ENCODE results near the gene SDCCAG8. TPM values are rescaled to one million over a fixed set of nuclear protein-coding genes. Genes with fewer than 3 reads are reported as not detected.
"Not testable (repeated sequence)": the region's sequence is repeated elsewhere in the genome, so short reads cannot be mapped to it uniquely, and the experiment has no call there.

SDCCAG8 gene
- total RNA-seq, 1 donor from 2014 or later = 70.4 TPM

DNA sequence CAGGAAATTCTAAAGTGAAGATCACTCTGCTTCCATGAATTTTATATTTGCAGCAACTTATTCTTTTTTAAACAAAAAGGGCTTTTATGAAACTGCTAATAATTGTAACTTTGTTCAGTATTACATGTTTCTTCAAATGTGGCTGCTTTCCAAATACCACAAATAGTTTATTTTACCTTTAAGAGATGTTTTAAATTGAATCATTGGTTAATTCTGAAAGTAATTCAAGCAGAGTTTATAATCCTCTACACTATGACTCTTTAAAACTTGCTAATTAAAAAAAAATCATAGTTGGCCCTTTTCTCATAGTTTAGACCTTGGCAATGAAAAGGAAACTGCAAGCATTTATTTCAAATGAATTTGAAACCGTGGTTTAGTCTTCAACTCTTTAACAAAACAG lies 59.6 kb downstream of the SDCCAG8 start:
- intact Hi-C loops (cut with DNase I) = no loop called here
- DNase-seq (ENCODE audit: low spot score) (no peak), ATAC-seq (no peak)

DNA sequence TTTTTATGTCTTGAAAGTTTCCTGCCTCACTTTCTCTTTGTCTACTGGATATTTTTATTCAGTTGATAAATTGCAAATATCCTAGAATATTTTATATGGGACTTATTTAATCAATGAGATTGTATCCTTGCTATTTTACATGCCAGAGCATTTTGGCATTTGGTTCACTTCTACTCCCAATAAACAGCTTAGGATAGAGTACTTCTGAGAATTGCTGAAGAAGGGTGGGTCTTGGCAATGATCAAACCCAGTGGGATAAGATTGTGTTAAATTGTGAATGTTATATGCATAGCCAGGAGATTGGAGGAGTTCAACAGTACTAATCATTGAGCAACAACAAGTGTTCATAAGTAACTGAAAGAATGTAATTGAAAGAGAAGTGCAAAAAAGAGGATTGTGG lies 60.1 kb downstream of the SDCCAG8 start:
- DNase-seq (ENCODE audit: low spot score) = no peak
- intact Hi-C loops (cut with DNase I) = no loop called here
- peak; percentile 76 for ATAC-seq

DNA sequence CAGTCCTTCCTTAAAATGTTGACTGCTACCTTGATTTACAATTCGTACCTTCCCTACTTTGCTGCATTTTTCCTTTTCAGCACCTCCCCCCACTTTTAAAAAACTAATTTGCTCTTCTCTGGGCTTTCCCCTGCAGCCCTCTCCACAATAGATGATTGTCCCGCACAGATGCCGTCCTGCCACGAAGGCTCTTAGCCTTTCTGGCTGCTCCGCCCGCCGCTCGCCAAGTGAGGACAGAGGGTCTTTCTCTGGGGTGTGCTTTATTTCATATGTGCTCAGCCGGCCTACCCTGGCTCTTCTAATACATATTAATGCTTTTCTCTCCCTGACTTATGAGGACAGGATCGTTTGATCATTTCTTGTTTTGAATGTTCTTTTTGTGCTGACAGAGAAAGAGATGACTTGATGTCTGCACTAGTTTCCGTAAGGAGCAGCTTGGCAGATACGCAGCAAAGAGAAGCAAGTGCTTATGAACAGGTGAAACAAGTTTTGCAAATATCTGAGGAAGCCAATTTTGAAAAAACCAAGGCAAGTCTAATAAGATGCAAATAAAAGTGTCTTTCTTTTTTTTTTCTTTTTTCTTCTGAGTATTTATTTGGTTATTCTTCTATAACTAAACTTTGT lies 60.6 kb downstream of the SDCCAG8 start:
- ATAC-seq = peak; percentile 84
- DNase-seq (ENCODE audit: low spot score) = peak; percentile 62
- intact Hi-C loops (cut with DNase I) = no loop called here

DNA sequence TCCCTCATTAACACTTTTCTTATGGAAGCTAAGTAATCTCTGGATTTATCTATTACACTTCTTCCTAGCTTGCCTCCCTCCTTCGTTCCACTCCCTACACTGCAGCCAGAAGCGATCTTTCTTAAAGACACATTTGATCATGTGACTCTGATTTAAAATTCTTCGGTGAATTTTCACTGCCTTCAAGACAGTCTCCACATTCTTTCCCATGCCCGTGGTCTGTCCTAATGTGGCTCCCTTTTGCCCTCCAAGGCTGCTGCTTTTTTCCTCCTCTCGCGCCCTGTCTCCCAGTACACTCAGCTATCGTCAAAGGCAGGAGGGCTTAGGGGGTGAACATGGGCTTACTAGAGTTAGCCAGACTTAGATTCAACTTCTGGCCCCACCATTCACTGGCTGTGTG lies 64.4 kb downstream of the SDCCAG8 start:
- no peak for DNase-seq (ENCODE audit: low spot score)
- intact Hi-C loops (cut with DNase I) = loop anchor here (10.0 kb wide), 1 partner anchor 855 kb away; no protein-coding TSS in a partner anchor
- no peak for ATAC-seq

DNA sequence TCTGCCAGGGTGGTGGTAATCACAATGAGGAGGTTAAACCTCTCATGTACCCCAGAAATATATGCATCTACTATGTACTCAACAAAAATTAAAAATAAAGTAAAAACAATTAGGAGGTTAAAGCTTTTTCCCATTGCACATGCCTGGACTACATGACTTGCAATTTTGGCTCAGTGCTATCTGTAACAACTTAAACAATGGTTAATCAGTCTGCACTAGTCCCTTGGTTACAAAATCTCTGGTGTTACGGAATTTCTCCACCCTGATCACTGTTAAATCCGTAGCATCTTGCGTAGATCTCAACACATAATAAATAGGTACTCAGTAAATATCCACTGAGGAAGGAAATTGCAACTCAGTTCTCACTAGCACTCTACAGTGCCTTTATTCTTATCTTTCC lies 66.5 kb downstream of the SDCCAG8 start:
- DNase-seq (ENCODE audit: low spot score) (no peak), ATAC-seq (no peak)
- intact Hi-C loops (cut with DNase I) = loop anchor here (10.0 kb wide), 1 partner anchor 858 kb away; no protein-coding TSS in a partner anchor

DNA sequence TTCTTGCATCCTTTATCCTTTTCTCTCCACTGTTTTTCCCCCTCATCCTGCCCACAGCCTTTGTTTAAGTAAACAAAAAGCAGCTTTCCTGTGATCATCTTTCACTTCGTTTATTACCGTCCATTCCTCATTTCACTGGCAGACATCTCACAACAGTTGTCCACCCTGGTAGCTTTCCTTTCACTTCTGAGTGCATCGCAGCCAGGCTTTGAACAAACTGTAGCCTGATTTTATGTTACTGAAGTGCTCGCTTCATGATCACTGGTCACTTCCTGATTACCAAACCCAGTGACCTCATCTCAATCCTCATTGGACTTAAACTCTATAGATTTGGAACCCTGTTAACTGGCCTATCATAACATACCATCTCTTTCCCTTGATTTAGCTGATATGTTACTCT lies 67.7 kb downstream of the SDCCAG8 start:
- intact Hi-C loops (cut with DNase I) = loop anchor here (10.0 kb wide), 1 partner anchor 859 kb away; no protein-coding TSS in a partner anchor
- no peak for DNase-seq (ENCODE audit: low spot score)
- ATAC-seq = no peak

DNA sequence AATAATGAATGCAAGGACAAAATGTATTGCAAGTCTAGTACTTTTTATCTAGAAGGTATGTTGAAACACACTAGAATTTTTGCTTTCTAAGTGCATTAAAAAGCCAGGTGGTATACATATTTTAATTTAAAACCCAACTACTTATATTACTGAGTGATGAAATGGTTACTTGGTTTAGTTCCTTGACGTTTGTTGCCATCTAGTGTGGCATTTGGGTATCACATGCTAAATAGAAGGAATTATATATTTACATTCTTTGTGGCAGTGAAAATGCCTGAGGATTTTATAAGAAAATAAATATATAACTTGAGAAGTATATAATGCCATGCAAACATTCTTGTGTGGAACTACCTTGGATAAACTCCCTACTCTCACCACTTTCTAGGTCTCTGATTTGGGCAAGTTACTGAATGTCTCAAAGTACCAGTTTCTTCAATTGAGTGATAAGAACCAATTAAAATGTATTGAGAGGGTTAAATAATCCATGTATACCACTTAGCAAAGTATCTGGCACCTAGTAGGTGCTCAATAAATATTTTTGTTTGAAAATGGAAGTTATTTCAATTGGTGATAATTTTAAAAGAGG lies 69.6 kb downstream of the SDCCAG8 start:
- no peak for DNase-seq (ENCODE audit: low spot score)
- intact Hi-C loops (cut with DNase I) = loop anchor here (10.0 kb wide), 1 partner anchor 861 kb away; no protein-coding TSS in a partner anchor
- ATAC-seq = peak; percentile 45

DNA sequence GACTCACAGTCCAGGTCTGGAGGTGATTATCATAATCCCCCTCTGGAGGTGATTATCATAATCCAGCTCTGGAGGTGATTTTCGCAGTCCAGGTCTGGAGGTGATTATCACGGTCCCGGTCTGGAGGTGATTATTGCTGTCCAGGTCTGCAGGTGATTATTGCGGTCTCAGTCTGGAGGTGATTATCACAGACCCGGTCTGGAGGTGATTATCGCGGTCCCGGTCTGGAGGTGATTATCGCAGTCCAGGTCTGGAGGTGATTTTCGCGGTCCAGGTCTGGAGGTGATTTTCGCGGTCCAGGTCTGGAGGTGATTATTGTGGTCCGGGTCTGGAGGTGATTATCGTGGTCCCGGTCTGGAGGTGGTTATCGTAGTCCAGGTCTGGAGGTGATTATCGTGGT lies 76.6 kb downstream of the SDCCAG8 start:
- ATAC-seq (no peak), DNase-seq (ENCODE audit: low spot score) (no peak)
- intact Hi-C loops (cut with DNase I) = loop anchor here (5.0 kb wide), 1 partner anchor 675 kb away; no protein-coding TSS in a partner anchor

DNA sequence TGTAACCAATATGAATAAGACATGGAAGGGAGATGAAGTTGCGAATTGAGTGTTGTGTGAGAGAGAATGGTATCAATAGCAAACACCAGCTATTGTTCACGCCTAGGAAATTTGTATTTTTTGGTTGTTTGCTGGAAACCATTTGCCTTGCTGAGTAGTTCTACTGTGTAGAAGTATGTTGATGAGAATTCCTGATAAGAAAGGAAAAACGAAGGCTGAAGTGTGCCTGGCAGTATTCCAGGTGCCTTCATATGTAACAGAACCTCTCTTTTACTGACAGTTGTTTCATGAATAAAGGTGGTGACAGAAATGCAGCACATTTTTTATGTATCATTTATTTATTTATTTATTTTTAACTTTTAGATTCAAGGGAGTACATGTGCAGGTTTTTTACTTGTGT lies 79.5 kb downstream of the SDCCAG8 start:
- no peak for ATAC-seq
- intact Hi-C loops (cut with DNase I) = no loop called here
- no peak for DNase-seq (ENCODE audit: low spot score)

DNA sequence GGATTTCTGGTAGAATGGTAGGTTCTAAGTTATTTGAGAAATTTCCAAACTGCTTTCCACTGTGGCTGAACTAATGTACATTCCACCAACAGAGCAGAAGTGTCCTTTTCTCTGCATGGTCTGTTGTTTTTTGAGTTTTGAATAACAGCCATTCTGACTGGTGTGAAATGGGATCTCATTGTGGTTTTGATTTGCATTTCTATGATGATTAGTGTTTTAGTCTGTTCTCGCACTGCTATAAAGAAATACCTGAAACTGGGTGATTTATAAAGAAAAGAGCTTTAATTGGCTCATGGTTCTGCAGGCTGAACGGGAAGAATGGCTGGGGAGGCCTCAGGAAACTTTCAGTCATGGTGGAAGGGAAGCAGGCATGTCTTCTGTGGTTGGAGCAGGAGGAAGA lies 80.3 kb downstream of the SDCCAG8 start:
- intact Hi-C loops (cut with DNase I) = no loop called here
- no peak for DNase-seq (ENCODE audit: low spot score)
- no peak for ATAC-seq

DNA sequence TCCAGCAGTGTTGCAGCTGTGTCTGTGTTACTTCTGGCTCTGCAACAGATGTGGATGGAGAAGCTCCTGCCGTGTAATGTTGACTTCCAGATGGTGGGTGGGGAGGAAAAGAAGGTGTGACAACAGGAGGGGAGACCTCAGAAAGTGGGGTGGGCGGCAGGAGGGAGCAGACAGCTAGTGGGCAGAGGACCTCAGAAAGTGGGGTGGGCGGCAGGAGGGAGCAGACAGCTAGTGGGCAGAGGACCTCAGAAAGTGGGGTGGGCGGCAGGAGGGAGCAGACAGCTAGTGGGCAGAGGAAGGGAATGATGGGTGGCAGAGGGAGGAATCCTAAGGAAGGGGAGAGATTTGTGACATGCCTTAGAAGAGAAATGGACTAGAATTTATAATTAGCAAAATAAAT lies 83.0 kb downstream of the SDCCAG8 start:
- intact Hi-C loops (cut with DNase I); ATAC-seq; DNase-seq (ENCODE audit: low spot score): not testable (repeated sequence)

DNA sequence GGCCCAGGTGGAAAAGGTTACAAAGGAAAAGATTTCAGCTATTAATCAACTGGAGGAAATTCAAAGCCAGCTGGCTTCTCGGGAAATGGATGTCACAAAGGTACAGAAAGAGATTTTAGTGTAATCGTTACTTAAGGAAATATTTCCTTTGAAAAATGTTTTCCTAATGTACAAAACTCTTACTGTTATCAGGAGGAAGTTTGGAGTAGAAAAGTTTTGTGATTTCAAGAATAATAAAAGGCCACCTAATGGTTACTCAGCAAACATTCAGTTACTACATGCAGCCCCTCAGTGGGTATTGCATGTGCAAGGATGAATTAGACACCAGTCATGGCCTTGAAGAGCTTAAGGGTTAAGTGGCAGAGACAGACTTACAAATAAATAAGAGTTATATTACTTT lies 85.2 kb downstream of the SDCCAG8 start:
- intact Hi-C loops (cut with DNase I) = loop anchor here (10.0 kb wide), 1 partner anchor 934 kb away; no protein-coding TSS in a partner anchor
- DNase-seq (ENCODE audit: low spot score) (no peak), ATAC-seq (no peak)

DNA sequence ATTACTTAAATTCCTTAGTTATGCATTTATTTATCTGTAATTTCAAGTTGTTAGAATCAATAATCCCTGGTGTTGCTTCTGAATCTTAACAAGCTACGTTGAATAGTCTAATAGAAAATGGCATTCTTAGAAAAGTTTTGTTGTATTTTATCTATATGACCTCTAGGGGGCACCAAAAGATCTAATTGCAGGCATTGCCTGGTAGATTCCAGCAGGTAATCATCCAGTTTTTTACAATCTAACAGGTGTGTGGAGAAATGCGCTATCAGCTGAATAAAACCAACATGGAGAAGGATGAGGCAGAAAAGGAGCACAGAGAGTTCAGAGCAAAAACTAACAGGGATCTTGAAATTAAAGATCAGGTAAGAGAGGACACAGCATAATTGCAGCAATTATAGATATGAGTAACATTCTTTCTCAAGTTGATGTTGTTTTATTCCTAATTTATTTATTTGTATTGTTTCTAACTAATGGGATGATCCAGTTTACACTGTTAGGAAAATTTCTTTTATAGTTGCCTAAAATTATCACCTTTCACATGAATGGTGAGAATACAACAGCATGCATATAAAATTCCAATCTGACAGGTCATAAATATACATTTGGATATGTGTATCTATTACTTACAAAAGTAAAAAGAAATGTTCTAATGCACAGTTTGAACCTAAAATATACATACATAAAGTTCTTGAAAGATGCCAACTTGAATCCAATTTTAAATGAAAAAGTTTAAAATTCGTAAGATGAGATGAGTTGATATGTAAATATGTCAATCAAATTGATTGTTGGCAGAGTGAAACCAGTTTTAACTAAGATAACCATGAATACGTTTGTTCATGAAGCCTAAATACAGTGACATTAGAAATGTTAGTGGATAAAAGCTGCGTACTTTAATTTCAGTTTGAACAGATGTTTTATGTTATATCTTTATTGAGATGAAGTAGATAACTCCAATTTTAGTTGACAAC lies 88.4 kb downstream of the SDCCAG8 start:
- intact Hi-C loops (cut with DNase I) = loop anchor here (10.0 kb wide), 1 partner anchor 931 kb away; no protein-coding TSS in a partner anchor
- ATAC-seq (peak; percentile 62), DNase-seq (ENCODE audit: low spot score) (no peak)

DNA sequence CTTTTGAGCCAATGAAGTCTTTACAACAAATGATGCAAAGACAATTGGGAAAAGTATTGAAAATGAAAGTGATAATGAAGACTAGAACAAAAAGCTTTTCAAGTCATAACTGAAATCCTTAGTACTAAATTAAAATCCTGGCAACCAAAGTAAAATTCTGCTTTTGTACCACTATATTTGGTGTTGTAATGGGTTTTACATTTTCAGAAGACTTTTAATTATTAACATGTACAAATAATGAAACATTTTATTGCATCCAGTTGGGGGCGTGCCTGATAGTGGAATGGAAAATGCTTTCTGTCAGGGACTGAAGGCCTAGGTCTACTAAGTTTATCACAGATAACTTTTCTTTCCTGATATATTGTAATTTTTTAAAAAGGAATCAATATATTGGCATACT lies 89.4 kb downstream of the SDCCAG8 start:
- intact Hi-C loops (cut with DNase I) = loop anchor here (10.0 kb wide), 1 partner anchor 930 kb away; no protein-coding TSS in a partner anchor
- no peak for ATAC-seq
- DNase-seq (ENCODE audit: low spot score) = no peak

DNA sequence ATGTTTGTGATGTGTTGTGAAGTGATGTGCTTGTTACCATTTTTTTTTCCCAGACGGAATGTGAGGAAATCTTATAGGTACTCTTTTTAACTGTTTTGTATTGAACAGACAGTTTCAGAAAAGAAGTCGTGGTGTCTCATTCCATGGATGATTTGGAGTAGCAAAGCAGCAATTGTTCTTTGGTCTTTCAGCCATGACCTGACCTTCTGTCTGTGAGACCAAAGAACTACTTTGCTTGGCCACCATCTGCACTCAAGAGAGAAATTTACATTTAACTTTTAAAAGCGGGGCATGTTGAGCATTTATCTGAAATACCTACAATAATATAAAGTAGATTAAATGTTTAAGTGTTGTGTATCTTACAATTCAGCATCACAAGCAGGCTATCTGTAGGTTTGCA lies 90.2 kb downstream of the SDCCAG8 start:
- ATAC-seq = no peak

DNA sequence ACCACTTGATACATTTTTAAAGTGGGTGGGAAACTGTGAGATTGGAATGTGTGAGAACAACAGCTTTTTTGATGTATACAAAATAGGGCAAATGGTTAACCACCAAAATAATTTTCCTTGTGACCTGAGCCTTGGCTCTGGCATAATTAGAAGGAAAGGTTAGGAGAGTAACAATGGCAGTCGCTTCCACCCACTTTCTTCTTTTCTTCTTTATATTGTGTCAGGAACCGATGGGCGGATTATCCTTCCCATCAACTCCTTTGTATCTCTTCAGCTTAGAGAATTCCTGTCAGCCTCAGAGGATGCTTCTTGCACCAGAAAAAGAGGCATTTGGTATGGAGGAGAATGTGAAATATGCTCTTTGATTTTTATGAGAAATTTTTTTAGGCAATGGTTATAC lies 90.6 kb downstream of the SDCCAG8 start:
- DNase-seq (ENCODE audit: low spot score) (no peak), ATAC-seq (no peak)
- intact Hi-C loops (cut with DNase I) = loop anchor here (10.0 kb wide), 1 partner anchor 928 kb away; no protein-coding TSS in a partner anchor

More for the DNA sequence above, 90.2 kb downstream of the SDCCAG8 start:
- no peak for DNase-seq (ENCODE audit: low spot score)
- intact Hi-C loops (cut with DNase I) = loop anchor here (10.0 kb wide), 1 partner anchor 929 kb away; no protein-coding TSS in a partner anchor

DNA sequence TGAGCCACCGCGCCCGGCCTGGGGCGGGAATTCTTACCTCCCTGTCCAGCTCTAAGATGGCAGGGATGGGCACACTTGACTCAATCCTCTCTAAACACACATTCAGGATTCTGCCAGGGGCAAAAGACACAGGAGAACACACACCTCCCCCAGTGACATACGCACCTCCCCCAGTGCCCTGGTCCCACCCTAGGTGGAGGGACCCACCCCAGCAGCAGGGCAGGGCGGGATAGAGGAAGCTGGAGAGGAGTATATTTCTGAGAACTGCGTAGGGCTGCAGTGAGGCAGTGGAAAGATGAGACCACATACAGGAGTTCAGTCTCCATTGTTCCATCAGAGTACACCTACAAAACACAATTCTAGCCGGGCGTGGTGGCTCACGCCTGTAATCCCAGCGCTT lies 92.5 kb downstream of the SDCCAG8 start:
- ATAC-seq = no peak
- intact Hi-C loops (cut with DNase I) = loop anchor here (10.0 kb wide), 1 partner anchor 926 kb away; no protein-coding TSS in a partner anchor
- no peak for DNase-seq (ENCODE audit: low spot score)

DNA sequence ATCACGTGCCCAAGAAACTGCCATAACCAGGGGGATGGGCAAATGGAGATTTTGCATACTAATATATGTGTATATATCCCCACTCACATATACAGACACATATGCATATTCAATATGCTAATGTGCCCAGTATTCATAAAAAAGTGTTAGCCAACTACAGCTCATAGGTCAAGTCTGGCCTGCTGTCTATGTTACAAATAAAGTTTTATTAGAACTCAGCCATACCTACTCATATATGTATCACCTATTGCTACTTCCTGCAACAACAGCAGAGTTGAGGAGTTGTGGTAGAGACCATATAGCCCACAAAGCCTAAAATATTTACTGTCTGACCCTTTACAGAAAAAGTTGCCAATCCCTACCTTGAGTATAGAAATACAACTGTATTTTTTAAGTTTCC lies 93.3 kb downstream of the SDCCAG8 start:
- ATAC-seq = no peak
- DNase-seq (ENCODE audit: low spot score) = no peak
- intact Hi-C loops (cut with DNase I) = loop anchor here (10.0 kb wide), 1 partner anchor 926 kb away; no protein-coding TSS in a partner anchor

DNA sequence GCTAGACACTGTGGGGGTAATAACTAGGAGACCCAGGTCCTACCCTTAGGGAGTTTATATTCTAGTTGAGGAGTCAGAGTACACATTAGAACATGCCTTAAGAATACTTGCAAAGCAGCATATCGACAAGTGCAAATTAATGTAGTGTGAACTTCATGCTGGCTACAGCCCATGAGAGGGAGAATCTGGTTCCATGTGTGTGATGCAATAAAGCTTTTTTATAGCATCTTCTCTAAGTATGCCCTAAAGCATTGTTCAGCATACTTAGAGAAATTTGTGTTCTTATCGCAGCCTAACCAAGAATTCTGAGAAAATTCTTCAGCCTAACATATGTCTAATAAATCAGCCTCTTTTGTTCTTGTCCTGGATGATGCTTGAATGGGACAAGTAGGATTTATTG lies 95.5 kb downstream of the SDCCAG8 start:
- intact Hi-C loops (cut with DNase I) = no loop called here

More for the DNA sequence above, 95.5 kb downstream of the SDCCAG8 start:
- no peak for DNase-seq (ENCODE audit: low spot score)
- no peak for ATAC-seq

All from sciatic nerve (tissue), 2 donors.